SU-DHL-6 (cell line): Measurements from ENCODE around the gene PUSL1.

Source experiments
- H2AFZ ChIP-seq: fragments of 200-600 bp; sonication (generic); 2 replicates; pipeline ENCODE4 v1.6.1; 2014; ENCODE audit warnings: low read depth, mild to moderate bottlenecking, moderate library complexity, mixed read lengths, antibody characterized with exemption, low read length; ENCODE audit not compliant: severe bottlenecking
- H3F3A ChIP-seq: fragments of 200-600 bp; shearing (Covaris generic); 2 replicates; pipeline ENCODE4 v1.6.0; 2016; ENCODE audit warnings: antibody characterized with exemption, mild to moderate bottlenecking; ENCODE audit not compliant: insufficient read depth
- H3K27ac ChIP-seq: fragments of 200-600 bp; sonication (generic); 2 replicates; pipeline ENCODE4 v1.5.1; 2016; ENCODE audit warnings: low read depth, mild to moderate bottlenecking, low read length, moderate library complexity, mixed read lengths
- H3K27me3 ChIP-seq: fragments of 200-600 bp; sonication (generic), shearing (Covaris generic); 2 replicates; pipeline ENCODE4 v1.6.0; 2014; ENCODE audit warnings: mild to moderate bottlenecking, low read length
- H3K36me3 ChIP-seq: fragments of 200-600 bp; sonication (generic); 2 replicates; pipeline ENCODE4 v1.6.1; 2014; ENCODE audit warnings: mild to moderate bottlenecking, low read length, mixed read lengths
- H3K4me2 ChIP-seq: fragments of 300-600, 200-600 bp; shearing (Covaris generic), sonication (generic); 2 replicates; pipeline ENCODE4 v1.6.0; 2014; ENCODE audit warnings: low read length, low read depth, mild to moderate bottlenecking; ENCODE audit not compliant: poor library complexity, severe bottlenecking
- H3K4me3 ChIP-seq: fragments of 200-600 bp; sonication (generic); 2 replicates; pipeline ENCODE4 v1.5.1; 2014; ENCODE audit warnings: antibody characterized with exemption, low read length, mild to moderate bottlenecking, mixed read lengths; ENCODE audit not compliant: insufficient read depth, poor library complexity, severe bottlenecking
- H3K79me2 ChIP-seq: fragments of 200-600 bp; sonication (generic); 2 replicates; pipeline ENCODE4 v1.6.1; 2014; ENCODE audit warnings: mild to moderate bottlenecking, low read length, moderate library complexity; ENCODE audit not compliant: insufficient read depth
- H3K9ac ChIP-seq: fragments of 200-600 bp; sonication (generic); 2 replicates; pipeline ENCODE4 v1.7.0; 2014; ENCODE audit warnings: mild to moderate bottlenecking, low read length
- H3K9me2 ChIP-seq: fragments of 200-600 bp; sonication (generic); replicated peaks from 2 replicates; pipeline ENCODE4 v1.6.1; 2014; ENCODE audit warnings: low read length; ENCODE audit not compliant: insufficient read depth
- H3K9me3 ChIP-seq: fragments of 200-600 bp; sonication (generic); 2 replicates; pipeline ENCODE4 v1.6.1; 2014; ENCODE audit warnings: low read length, mixed read lengths; ENCODE audit not compliant: insufficient read depth
- H4K20me1 ChIP-seq: fragments of 200-600 bp; sonication (generic); 2 replicates; pipeline ENCODE4 v1.6.1; 2014; ENCODE audit warnings: low read depth, mild to moderate bottlenecking, antibody characterized with exemption, low read length, moderate library complexity, mixed read lengths
- CTCF ChIP-seq: fragments of 200-600 bp; sonication (generic); IDR thresholded peaks from one replicate; pipeline ENCODE4 v1.5.1; 2017; ENCODE audit warnings: antibody characterized with exemption, mild to moderate bottlenecking, low read length, moderate library complexity; ENCODE audit not compliant: insufficient read depth, poor library complexity, severe bottlenecking
- EZH2phosphoT487 ChIP-seq: fragments of 200-600 bp; sonication (generic), shearing (Covaris generic); conservative IDR thresholded peaks from 2 replicates; pipeline ENCODE4 v1.6.1; 2018; ENCODE audit warnings: mild to moderate bottlenecking, antibody characterized with exemption, low read length, moderate library complexity, mixed read lengths

The PUSL1 gene

GRCh38 chr1:1317420-1317819, 9.0 kb downstream of the PUSL1 start:
- TF ChIP-seq EZH2phosphoT487 (no peak), CTCF (no peak)
- Histone ChIP-seq H3K79me2 (peaks cover 31% of the 10 kb centered on the region), H3F3A (peaks cover 22% of the 10 kb centered on the region), H3K9ac (no peak overlapping the region), H3K36me3 (no peaks in the 10 kb centered on the region), H3K27ac (no peak overlapping the region), H3K27me3 (no peaks in the 10 kb centered on the region), H4K20me1 (no peaks in the 10 kb centered on the region), H3K4me3 (no peak overlapping the region), H2AFZ (no peak overlapping the region), H3K9me2 (no peaks in the 10 kb centered on the region), H3K9me3 (no peaks in the 10 kb centered on the region), H3K4me2 (no peak overlapping the region)

- Histone ChIP-seq H3K27ac (no peak overlapping the region), H3K36me3 (no peaks in the 10 kb centered on the region), H3K79me2 (peaks cover 38% of the 10 kb centered on the region), H3K27me3 (no peaks in the 10 kb centered on the region), H3K9ac (no peak overlapping the region), H3K4me2 (no peak overlapping the region), H3K4me3 (no peak overlapping the region), H3K9me2 (no peaks in the 10 kb centered on the region), H2AFZ (no peak overlapping the region), H3F3A (peaks cover 22% of the 10 kb centered on the region), H3K9me3 (no peaks in the 10 kb centered on the region), H4K20me1 (no peaks in the 10 kb centered on the region)
- TF ChIP-seq CTCF (no peak), EZH2phosphoT487 (no peak)
Measured at GRCh38 chr1:1318131-1318652, 9.8 kb downstream of the PUSL1 start.

- TF ChIP-seq CTCF = no peak
- TF ChIP-seq EZH2phosphoT487 = no peak
- H3K27ac ChIP-seq = no peak overlapping the region
- no peak overlapping the region for H3K4me2 ChIP-seq
- H3K9me3 ChIP-seq = no peaks in the 10 kb centered on the region
- peaks cover 42% of the 10 kb centered on the region for H3K79me2 ChIP-seq
- peaks cover 22% of the 10 kb centered on the region for H3F3A ChIP-seq
- no peak overlapping the region for H3K9ac ChIP-seq
- no peak overlapping the region for H2AFZ ChIP-seq
- no peaks in the 10 kb centered on the region; the same call in 1 of the 2 replicates for H4K20me1 ChIP-seq
- H3K27me3 ChIP-seq = no peaks in the 10 kb centered on the region
- H3K9me2 ChIP-seq = no peaks in the 10 kb centered on the region
- H3K36me3 ChIP-seq = no peaks in the 10 kb centered on the region
- no peak overlapping the region for H3K4me3 ChIP-seq
Measured at GRCh38 chr1:1318777-1319645, 10.6 kb downstream of the PUSL1 start.
